ENCODE data around the gene DDX4.
"Not testable (repeated sequence)": the region's sequence is repeated elsewhere in the genome, so short reads cannot be mapped to it uniquely, and the experiment has no call there.

DDX4 gene

DNA sequence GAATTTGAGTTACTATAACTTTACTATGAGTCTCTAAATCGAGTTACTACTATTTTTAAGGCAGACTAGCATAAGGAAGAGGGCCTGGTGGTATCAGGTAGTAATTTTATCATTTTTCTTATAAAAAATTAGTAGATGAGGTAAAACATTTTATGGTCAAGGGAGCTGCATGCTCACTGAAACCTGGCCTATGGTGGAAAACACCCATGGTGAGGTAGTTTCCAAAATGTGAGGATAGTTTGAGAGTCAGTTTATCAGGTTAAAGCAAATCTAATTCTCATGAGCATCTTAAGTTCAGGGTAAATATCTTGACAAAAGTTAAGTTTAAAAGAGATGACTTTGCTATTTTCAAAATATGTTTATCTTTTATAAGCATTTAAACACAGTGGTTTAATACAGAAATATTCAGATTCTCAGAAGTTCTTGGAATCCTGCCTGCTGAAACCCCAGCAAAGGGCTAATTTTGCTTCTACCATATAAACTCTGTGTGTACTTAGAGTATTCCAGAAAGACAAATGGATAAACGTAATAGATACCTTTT lies 10.0 kb downstream of the DDX4 start:
- ChIA-PET POLR2A (no interaction called here), CTCF (no interaction called here)
- no peak for DNase-seq (ENCODE audit: extremely low spot score)
- TF ChIP-seq CTCF (IDR thresholded peaks at IDR 0.05; ENCODE audit: control extremely low read depth, extremely low read depth, low read depth, missing control alignments): no peak

GRCh38 chr5:55749387-55749786 lies 11.5 kb downstream of the DDX4 start:
- no peak for TF ChIP-seq CTCF (IDR thresholded peaks at IDR 0.05; ENCODE audit: control extremely low read depth, extremely low read depth, low read depth, missing control alignments)
- ChIA-PET POLR2A (no interaction called here), CTCF (no interaction called here)
- no peak for DNase-seq (ENCODE audit: extremely low spot score)

DNA sequence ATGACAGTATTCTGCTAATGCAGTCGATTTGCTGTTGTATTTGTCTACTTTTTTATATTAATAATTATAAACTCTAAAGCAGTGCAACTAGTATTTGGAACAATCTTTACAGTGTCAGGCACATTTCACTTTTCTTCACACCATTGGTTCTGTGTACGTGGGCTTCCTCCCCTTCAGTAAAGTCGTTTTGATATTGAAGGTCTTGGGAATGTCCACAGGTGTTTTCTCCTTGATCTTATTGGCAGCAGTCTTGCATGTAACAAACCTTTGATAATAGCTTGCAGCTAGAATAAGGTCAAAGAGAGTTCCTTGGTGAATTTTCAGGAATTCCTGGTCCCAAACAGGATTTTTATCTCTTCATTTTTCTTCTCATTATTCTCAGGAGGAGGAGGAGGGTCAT lies 12.2 kb downstream of the DDX4 start:
- no peak for TF ChIP-seq CTCF (IDR thresholded peaks at IDR 0.05; ENCODE audit: control extremely low read depth, extremely low read depth, low read depth, missing control alignments)
- no peak for DNase-seq (ENCODE audit: extremely low spot score)
- CTCF ChIA-PET: interaction anchor here (1.0 kb wide), 1 partner anchor 37 kb away, joined by 3 read pairs; no protein-coding TSS in a partner anchor
- POLR2A ChIA-PET: no interaction called here

- no peak for TF ChIP-seq CTCF (IDR thresholded peaks at IDR 0.05; ENCODE audit: control extremely low read depth, extremely low read depth, low read depth, missing control alignments)
- no peak for DNase-seq (ENCODE audit: extremely low spot score)
- POLR2A ChIA-PET: no interaction called here
- CTCF ChIA-PET: interaction anchor here (1.0 kb wide), 1 partner anchor 38 kb away, joined by 3 read pairs; no protein-coding TSS in a partner anchor
Observed at GRCh38 chr5:55750499-55750898, 12.6 kb downstream of the DDX4 start.

- DNase-seq (ENCODE audit: extremely low spot score): no peak
- no peak for TF ChIP-seq CTCF (IDR thresholded peaks at IDR 0.05; ENCODE audit: control extremely low read depth, extremely low read depth, low read depth, missing control alignments)
- CTCF ChIA-PET: no interaction called here
- POLR2A ChIA-PET: no interaction called here
Observed at GRCh38 chr5:55758231-55758630, 20.4 kb downstream of the DDX4 start.

GRCh38 chr5:55758714-55759113 lies 20.9 kb downstream of the DDX4 start:
- ChIA-PET POLR2A (no interaction called here), CTCF (interaction anchor here (0.6 to 0.9 kb wide), 2 partner anchors 15 to 1086 kb away, joined by 3 to 4 read pairs; no protein-coding TSS in a partner anchor)
- DNase-seq (ENCODE audit: extremely low spot score): no peak
- TF ChIP-seq CTCF (IDR thresholded peaks at IDR 0.05; ENCODE audit: control extremely low read depth, extremely low read depth, low read depth, missing control alignments): no peak

DNA sequence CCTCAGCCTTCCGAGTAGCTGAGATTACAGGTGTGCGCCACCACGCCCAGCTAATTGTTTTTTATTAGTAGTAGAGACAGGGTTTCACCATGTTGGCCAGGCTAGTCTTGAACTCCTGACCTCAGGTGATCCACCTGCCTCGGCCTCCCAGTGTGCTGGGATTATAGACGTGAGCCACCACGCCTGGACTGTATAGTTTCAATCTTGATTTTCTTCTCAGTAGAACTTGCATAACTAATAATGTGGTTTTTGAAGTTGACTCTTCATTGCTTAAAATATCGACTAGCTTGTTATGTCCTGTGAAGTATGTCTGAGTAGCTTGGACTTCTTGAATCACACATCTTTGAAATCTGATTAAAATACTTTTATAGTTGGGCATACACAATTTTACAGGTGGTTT lies 23.9 kb downstream of the DDX4 start:
- ChIA-PET CTCF (interaction anchor here (2.5 kb wide), 1 partner anchor 8 kb away, joined by 6 read pairs; no protein-coding TSS in a partner anchor), POLR2A (interaction anchor here (0.7 kb wide), 1 partner anchor 1451 kb away, joined by 3 read pairs; no protein-coding TSS in a partner anchor)
- DNase-seq (ENCODE audit: extremely low spot score): not testable (repeated sequence)
